ENCODE measurements around the gene RRM1. TPM values are rescaled to one million over a fixed set of nuclear protein-coding genes. Genes with fewer than 3 reads are reported as not detected.

RRM1 gene
- total RNA-seq, 1 experiment from 2014 or later, result 88.8 TPM

DNA sequence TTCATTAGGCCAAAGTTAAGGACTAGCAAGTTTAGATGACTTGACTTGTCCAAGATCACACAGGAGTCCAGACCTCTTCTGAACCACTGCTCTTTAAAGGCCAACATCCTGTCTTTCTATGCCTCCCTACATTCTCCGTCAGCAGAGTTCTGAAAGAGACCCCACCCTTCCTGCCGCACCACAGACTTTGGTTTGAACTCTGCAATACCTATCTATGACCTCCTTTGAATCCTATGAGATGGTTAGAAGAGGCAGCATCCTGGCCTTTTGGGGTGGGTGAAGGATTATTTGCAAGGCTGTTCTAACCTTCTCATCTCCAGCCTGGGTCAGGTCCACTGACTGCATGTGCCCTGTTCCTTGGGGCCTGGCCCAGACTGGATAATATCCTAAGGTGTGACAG, 4.3 kb upstream of the RRM1 start:
- H3K9me3 Mint-ChIP-seq, result no peaks in the 10 kb centered on the region
- CTCF ChIA-PET, result no interaction called here
- no peak overlapping the region for H3K4me3 Mint-ChIP-seq
- peaks cover 13% of the 10 kb centered on the region for H3K4me1 Mint-ChIP-seq
- H3K27me3 Mint-ChIP-seq (ENCODE audit: low read depth), result no peaks in the 10 kb centered on the region
- H3K27ac Mint-ChIP-seq, result no peak overlapping the region
- POLR2A ChIA-PET, result no interaction called here
- no peak for DNase-seq (ENCODE audit: low spot score)
- TF ChIP-seq ZNF396 (CRISPR knock-in tag; IDR thresholded peaks at IDR 0.05; ENCODE audit: borderline replicate concordance) (no peak), ZNF317 (CRISPR knock-in tag; IDR thresholded peaks at IDR 0.05; ENCODE audit: borderline replicate concordance, low read depth) (no peak), ATF1 (CRISPR knock-in tag; IDR thresholded peaks at IDR 0.05) (no peak), ZNF138 (CRISPR knock-in tag; conservative IDR thresholded peaks at IDR 0.05) (no peak), SMAD3 (CRISPR knock-in tag; IDR thresholded peaks at IDR 0.05; ENCODE audit: borderline replicate concordance) (no peak), SP1 (CRISPR knock-in tag; conservative IDR thresholded peaks at IDR 0.05) (no peak), CREM (CRISPR knock-in tag; IDR thresholded peaks at IDR 0.05) (no peak), ZNF121 (CRISPR knock-in tag; IDR thresholded peaks at IDR 0.05) (no peak), MXD4 (CRISPR knock-in tag; IDR thresholded peaks at IDR 0.05; ENCODE audit: borderline replicate concordance) (no peak), NR1H2 (CRISPR knock-in tag; IDR thresholded peaks at IDR 0.05) (no peak)
- TF ChIP-seq, protein P1, sequence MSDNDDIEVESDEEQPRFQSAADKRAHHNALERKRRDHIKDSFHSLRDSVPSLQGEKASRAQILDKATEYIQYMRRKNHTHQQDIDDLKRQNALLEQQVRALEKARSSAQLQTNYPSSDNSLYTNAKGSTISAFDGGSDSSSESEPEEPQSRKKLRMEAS (CRISPR knock-in tag; IDR thresholded peaks at IDR 0.05), result no peak
- TF ChIP-seq, protein P2, sequence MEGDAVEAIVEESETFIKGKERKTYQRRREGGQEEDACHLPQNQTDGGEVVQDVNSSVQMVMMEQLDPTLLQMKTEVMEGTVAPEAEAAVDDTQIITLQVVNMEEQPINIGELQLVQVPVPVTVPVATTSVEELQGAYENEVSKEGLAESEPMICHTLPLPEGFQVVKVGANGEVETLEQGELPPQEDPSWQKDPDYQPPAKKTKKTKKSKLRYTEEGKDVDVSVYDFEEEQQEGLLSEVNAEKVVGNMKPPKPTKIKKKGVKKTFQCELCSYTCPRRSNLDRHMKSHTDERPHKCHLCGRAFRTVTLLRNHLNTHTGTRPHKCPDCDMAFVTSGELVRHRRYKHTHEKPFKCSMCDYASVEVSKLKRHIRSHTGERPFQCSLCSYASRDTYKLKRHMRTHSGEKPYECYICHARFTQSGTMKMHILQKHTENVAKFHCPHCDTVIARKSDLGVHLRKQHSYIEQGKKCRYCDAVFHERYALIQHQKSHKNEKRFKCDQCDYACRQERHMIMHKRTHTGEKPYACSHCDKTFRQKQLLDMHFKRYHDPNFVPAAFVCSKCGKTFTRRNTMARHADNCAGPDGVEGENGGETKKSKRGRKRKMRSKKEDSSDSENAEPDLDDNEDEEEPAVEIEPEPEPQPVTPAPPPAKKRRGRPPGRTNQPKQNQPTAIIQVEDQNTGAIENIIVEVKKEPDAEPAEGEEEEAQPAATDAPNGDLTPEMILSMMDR (IDR thresholded peaks at IDR 0.05), result no peak
- TF ChIP-seq, protein P3, sequence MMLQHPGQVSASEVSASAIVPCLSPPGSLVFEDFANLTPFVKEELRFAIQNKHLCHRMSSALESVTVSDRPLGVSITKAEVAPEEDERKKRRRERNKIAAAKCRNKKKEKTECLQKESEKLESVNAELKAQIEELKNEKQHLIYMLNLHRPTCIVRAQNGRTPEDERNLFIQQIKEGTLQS (CRISPR knock-in tag; conservative IDR thresholded peaks at IDR 0.05), result no peak
- no peaks in the 10 kb centered on the region for H3K36me3 Mint-ChIP-seq
- no peak for ATAC-seq

DNA sequence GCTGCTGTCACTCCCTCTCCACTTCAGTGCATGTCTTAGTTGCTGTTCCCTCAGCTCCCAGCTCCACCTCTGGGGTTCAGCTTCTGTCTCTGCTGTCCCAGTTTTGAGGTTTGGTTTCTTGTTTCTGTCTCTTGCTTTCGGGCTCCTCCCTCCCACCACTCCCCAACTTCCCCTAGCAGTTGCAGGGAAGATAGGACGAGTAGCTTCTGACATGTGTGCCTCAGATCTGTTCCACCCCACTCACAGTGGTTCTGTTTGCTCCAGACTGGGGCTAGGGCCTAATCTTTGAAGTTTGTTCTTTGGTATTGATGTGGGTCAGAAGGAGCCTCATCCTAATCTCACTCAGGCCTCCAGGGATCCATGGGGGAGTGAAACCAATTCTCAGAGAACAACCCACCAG, 2.6 kb upstream of the RRM1 start:
- Mint-ChIP-seq H3K4me1 (peaks cover 25% of the 10 kb centered on the region), H3K27me3 (ENCODE audit: low read depth) (no peaks in the 10 kb centered on the region), H3K27ac (no peak overlapping the region), H3K9me3 (no peaks in the 10 kb centered on the region), H3K4me3 (no peak overlapping the region), H3K36me3 (peaks cover 3% of the 10 kb centered on the region; the same call in 1 of the 2 replicates)
- no peak for ATAC-seq
- DNase-seq (ENCODE audit: low spot score), result no peak
- TF ChIP-seq HMGA2 (CRISPR knock-in tag; IDR thresholded peaks at IDR 0.05) (no peak), ELF4 (CRISPR knock-in tag; IDR thresholded peaks at IDR 0.05; ENCODE audit: low read depth) (no peak), OVOL2 (CRISPR knock-in tag; IDR thresholded peaks at IDR 0.05; ENCODE audit: borderline replicate concordance) (no peak), KAT7 (CRISPR knock-in tag; IDR thresholded peaks at IDR 0.05; ENCODE audit: borderline replicate concordance) (no peak), SP1 (CRISPR knock-in tag; conservative IDR thresholded peaks at IDR 0.05) (no peak), ETV6 (CRISPR knock-in tag; IDR thresholded peaks at IDR 0.05) (no peak), GRHL2 (CRISPR knock-in tag; IDR thresholded peaks at IDR 0.05; ENCODE audit: insufficient replicate concordance, severe bottlenecking) (no peak)
- TF ChIP-seq, protein P4, sequence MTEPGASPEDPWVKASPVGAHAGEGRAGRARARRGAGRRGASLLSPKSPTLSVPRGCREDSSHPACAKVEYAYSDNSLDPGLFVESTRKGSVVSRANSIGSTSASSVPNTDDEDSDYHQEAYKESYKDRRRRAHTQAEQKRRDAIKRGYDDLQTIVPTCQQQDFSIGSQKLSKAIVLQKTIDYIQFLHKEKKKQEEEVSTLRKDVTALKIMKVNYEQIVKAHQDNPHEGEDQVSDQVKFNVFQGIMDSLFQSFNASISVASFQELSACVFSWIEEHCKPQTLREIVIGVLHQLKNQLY (CRISPR knock-in tag; IDR thresholded peaks at IDR 0.05), result no peak
- TF ChIP-seq, protein P5, sequence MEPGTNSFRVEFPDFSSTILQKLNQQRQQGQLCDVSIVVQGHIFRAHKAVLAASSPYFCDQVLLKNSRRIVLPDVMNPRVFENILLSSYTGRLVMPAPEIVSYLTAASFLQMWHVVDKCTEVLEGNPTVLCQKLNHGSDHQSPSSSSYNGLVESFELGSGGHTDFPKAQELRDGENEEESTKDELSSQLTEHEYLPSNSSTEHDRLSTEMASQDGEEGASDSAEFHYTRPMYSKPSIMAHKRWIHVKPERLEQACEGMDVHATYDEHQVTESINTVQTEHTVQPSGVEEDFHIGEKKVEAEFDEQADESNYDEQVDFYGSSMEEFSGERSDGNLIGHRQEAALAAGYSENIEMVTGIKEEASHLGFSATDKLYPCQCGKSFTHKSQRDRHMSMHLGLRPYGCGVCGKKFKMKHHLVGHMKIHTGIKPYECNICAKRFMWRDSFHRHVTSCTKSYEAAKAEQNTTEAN (CRISPR knock-in tag; IDR thresholded peaks at IDR 0.05), result no peak
- ChIA-PET POLR2A (no interaction called here), CTCF (interaction anchor here (0.9 to 1.2 kb wide), 3 partner anchors 19 to 243 kb away, joined by 5 to 9 read pairs (median 5); partner anchors contain the start of gene STIM1)

Data from WTC11 (cell line).